ENCODE data around the gene HDAC6. TPM values are rescaled to one million over a fixed set of nuclear protein-coding genes. Genes with fewer than 3 reads are reported as not detected.

HDAC6 gene
- total RNA-seq: 28.4 and 43.8 TPM in 2 replicates

DNA sequence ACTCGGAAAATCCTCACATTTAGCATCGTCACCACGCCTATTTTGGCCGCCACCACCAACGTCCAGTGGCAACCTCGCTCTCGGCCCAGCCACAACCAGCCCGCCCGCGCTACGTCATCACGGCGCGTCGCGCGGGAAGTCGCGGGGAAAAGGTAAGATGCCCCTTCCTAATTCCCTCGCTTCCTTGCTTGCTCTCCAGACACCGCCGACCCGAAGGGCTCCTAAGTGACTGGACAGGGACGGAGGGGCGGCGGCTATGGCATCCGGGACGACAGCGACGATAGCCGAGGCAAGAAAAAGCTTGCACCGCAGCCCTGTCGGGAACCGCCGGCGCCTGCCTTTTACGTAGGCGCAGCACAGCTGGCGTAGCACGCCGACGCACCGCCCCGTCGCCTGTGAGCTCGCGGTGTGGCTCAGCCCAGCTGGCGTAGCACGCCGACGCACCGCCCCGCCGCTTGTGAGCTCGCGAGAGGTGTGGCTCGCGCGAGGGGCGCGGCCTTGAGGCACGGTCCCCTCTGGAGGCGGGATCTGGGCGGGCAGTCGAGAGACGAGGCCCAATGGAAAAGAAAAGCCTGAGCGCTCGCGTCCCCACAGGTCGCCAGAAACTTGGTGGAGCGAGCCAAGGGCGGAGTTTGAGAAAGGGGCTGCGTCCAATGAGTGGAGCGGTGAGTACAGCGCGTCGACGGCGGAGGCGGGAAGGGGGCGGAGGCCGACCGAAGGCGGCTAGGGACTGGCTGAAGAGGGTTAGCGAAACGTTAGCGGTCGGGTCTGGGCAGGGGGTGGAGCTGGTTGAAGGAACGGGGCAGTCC, at the start of gene HDAC6:
TSS of gene HDAC6 (plus strand) at position 788 of the 809 bp plus-strand sequence. CDS start 626 bp downstream, outside the sequence.

DNA sequence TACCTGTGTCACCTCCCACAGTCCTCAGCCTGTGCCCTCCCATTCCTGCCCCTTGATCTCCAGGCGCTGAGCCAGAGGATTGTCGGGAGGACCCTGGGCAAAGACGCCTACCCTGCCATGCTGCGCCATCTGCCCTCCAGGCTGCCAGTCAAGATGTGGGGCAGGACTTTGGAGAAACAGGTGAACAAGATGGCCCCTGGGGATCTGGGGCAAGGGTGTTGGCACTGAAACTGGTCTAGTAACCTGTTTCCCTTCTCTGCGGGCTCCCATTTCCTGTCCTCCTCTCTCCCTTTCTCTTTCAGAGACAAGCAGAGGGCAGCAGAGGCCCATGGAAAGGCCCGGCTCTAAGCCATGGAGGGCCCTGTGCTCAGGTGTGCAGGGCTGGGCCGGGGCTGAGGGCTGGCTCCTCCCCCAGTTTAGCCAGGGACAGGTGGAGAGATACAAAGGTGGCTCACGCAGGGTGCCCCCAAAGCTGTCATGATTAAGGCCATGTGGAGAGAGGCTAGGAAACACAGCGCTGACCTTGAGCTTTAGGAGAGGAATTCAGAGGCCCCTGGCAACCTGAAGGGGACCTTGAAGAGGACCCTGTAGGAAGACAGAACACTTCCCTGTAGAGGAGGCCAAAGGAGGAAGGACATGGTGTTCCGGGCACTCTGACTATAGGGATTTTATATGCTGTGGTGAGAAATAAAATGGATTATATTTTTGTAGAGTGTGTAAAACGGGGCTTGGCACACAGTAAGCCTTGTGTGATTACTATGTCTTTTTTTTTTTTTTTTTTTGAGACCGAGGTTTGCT, 40.0 kb upstream of the HDAC6 start, which contains the start of gene GLOD5:
TSS of gene GLOD5 (plus strand) at position 74 of the 798 bp plus-strand sequence. CDS start at position 118, 44 bp downstream.

DNA sequence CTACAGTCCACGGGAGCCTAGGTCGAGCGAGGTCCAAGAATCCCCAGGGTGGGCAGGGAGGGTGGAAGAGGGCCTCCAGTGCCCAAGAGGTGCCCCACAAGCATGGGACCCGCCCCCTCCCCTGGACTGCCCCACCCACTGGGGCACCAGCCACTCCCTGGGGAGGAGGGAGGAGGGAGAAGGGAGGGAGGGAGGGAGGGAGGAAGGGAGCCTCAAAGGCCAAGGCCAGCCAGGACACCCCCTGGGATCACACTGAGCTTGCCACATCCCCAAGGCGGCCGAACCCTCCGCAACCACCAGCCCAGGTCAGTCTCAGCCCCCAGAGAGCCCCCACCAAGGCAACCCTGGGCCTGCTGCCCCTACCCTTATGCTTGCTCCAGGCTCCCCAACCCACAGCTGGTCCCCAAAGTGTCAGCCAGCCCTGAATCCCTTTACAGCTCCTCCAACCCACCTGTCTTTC, 15.5 kb upstream of the HDAC6 start, which contains the start of gene GATA1:
TSS of gene GATA1 (plus strand) at position 250 of the 460 bp plus-strand sequence. CDS start 4,520 bp downstream, outside the sequence.

DNA sequence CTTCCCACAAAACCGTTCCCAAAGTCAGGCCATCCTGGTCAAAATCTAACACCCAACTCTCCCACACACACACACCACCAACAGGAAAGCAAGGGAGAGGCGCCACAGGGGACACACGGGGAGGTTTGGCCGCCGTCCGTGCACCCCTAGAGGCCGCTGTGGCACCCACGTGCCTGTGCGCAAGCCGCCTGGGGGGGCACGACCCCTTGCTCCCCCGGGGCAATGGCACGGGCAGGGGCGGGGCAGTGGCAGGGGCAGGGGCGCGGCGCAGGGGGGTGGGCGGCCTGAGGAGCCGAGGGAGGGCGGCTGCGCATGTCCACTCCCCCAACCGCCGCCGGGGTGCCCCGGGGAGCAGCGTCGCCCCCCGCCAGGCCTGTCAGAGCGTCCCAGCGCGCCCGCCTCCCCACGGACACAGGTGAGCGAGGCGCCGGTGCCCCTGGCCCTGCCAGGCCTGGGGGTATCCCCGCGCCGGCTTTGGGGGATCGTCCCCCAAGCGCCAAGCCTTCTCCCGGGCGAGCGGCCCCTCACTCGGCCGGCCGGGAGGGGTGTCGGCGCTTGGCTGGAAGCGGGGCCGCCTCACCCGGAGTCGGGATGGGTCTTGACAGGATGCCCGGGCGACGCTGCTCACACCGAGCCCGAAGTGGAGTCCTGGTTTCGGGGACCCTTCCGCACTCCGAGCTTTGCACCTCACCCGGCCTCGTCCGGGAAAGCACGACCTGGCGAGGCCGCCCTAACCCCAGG, 24.4 kb downstream of the HDAC6 start, which contains the start of gene ERAS:
TSS of gene ERAS (plus strand) at position 379 of the 741 bp plus-strand sequence. CDS start 2,611 bp downstream, outside the sequence.

DNA sequence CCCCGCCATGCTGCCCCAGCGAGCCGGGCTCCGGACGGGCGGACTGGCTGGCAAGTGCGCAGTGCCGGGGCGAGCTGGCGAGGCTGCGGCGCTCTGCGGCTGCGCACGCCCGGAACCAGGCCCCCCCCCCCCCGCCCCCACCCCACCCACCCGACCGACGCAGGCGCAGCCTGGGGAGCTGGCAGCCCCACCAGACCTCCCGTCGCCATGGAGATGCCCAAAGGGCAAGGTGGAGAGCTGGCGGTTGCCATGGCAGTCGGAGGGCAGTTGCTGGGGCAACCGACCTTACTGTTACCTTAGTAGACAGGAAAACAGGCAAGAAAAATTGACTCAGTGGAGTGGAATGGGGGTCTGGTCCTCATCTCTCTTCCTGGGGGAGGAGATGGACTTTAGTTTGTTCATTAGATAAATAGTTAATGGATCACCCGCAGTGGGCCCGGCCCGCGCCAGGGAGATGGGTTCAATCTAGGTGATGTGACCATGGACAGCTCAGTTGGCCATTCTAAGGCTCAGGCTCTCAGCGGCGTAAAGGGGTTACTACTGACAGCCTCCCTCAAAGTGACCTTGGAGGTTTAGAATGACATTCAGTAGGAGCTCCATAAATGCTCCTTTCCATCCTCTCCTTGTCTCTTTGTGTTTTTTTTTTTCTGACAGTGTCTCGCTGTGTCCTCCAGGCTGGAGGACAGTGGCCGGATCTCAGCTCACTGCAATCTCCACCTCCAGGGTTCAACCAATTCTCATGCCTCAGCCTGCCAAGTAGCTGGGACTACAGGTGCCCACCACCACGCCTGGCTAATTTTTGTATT, 33.9 kb downstream of the HDAC6 start, which contains the start of gene PCSK1N:
TSS of gene PCSK1N (minus strand) at position 87 of the 806 bp plus-strand sequence. CDS start at position 9, 78 bp downstream.

Small RNA genes lying within 50 kb of the gene (small RNA-seq; reads per million reads assigned to genes)
- gene RNU6-29P: not detected

Other genes starting within 250 kb of the HDAC6 start
- 462 and 523 TPM in 2 replicates for gene RBM3, start 227.6 kb upstream of the HDAC6 start, total RNA-seq
- 102 and 118 TPM in 2 replicates for gene WDR13, start 204.6 kb upstream of the HDAC6 start, total RNA-seq
- gene WAS, start 118.3 kb upstream of the HDAC6 start, total RNA-seq: 0.33 TPM in 1 of 2 replicates, not detected in the other
- gene SUV39H1, start 105.3 kb upstream of the HDAC6 start, total RNA-seq: 6.9 and 11.2 TPM in 2 replicates
- not detected in 2 replicates for gene GLOD5, start 40.3 kb upstream of the HDAC6 start, total RNA-seq
- not detected in 2 replicates for gene GATA1, start 15.5 kb upstream of the HDAC6 start, total RNA-seq
- not detected in 2 replicates for gene ERAS, start 24.4 kb downstream of the HDAC6 start, total RNA-seq
- gene PCSK1N, start 33.5 kb downstream of the HDAC6 start, total RNA-seq: 0.29 TPM in 1 of 2 replicates, not detected in the other
- gene TIMM17B, start 95.7 kb downstream of the HDAC6 start, total RNA-seq: 21.0 and 31.0 TPM in 2 replicates
- gene PQBP1, start 95.9 kb downstream of the HDAC6 start, total RNA-seq: 45.4 and 50.0 TPM in 2 replicates
- gene SLC35A2, start 109.6 kb downstream of the HDAC6 start, total RNA-seq: 20.5 and 22.9 TPM in 2 replicates
- gene PIM2, start 117.0 kb downstream of the HDAC6 start, total RNA-seq: 6.8 and 7.8 TPM in 2 replicates
- 33.1 and 40.2 TPM in 2 replicates for gene OTUD5, start 155.5 kb downstream of the HDAC6 start, total RNA-seq
- 0.19 and 0.33 TPM in 2 replicates for gene KCND1, start 169.8 kb downstream of the HDAC6 start, total RNA-seq
- 17.0 and 18.3 TPM in 2 replicates for gene GRIPAP1, start 200.2 kb downstream of the HDAC6 start, total RNA-seq
- gene TFE3, start 241.3 kb downstream of the HDAC6 start, total RNA-seq: 30.4 and 31.7 TPM in 2 replicates